ENCODE measurements around the gene SELENOW. TPM values are rescaled to one million over a fixed set of nuclear protein-coding genes. Genes with fewer than 3 reads are reported as not detected.
A peak's percentile ranks its signal among the peaks of the same experiment; 100 is the strongest.
"Not testable (repeated sequence)": the region's sequence is repeated elsewhere in the genome, so short reads cannot be mapped to it uniquely, and the experiment has no call there.

SELENOW gene
- total RNA-seq, 1 donor from 2014 or later = 1,241 TPM

DNA sequence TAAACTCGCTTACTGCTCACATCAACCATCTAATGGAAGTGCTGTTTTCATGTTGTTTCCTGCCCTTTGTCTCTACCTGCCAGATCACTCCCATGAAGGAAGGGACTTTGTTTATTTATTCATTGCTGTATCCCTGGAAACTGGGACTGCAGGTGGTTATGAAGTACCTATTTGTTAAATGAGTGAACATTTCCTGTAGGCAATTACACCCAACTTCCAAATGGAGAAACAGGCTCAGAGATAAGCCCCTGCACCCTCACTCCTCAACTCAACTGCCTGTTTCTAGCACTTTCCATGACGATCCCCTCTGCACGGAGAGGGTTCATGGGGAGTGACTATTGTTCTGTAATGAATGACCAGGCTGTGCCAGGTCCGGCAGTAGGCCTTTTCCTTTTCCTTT is 1.9 kb upstream of the SELENOW start:
- ATAC-seq (ENCODE audit: poor library complexity) = no peak
- intact Hi-C loops (cut with DNase I) = no loop called here
- no peak for DNase-seq

GRCh38 chr19:47777245-47778048 is 1.1 kb upstream of the SELENOW start:
- ATAC-seq (ENCODE audit: poor library complexity); intact Hi-C loops (cut with DNase I); DNase-seq: not testable (repeated sequence)

DNA sequence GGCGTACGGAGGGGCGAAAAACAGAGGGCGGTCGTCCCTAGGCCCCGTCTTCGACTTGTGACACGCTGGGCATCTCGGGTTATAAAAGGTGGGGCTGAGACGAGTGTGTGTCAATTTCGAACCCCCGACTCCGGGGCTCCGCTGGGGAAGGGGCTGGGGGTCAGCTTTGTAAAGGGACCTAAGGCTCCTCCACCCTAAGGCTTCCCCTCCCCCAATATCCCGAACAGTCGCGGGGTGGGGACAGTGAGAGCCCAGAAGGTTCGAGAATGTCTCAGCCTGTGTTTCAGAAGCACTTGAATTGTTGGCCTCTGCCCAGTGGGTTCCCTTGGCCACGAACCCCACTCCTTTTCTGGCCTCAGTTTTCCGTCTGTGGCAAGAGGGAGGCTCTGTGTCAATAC is 450 bp downstream of the SELENOW start:
- intact Hi-C loops (cut with DNase I) = no loop called here
- peak; percentile 46 for ATAC-seq (ENCODE audit: poor library complexity)
- peak; percentile 50 for DNase-seq

DNA sequence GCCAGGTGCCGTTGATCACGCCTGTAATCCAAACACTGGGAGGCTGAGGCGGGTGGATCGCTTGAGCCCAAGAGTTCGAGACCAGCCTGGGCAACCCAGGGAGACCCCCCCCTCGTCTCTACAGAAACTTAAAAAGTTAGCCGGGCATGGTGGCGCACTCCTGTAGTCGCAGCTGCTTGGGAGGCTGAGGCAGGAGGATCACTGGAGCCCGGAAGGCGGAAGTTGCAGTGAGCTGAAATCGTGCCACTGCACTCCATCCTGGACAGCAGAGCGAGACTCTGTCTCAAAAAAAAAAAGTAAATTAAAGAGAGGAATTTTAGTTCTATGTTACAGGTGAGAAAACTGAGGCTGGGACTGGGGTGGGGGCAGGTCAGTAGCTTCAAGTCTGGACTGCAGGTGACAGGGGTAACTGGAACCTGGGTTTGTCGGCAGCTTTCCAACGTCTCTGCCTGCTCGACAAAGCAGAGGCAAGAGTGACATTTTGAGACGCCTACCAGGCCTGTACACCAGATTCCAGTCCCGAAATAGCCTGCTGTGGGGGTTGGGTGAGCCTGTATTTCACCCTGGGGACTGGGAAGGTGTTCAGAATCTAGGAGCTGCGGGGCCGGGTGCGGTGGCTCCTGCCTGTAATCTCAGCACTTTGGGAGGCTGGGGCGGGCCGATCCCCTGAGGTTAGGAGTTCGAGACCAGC is 1.2 kb downstream of the SELENOW start:
- ATAC-seq (ENCODE audit: poor library complexity) = peak; percentile 76
- DNase-seq = peak; percentile 85
- intact Hi-C loops (cut with DNase I) = no loop called here

GRCh38 chr19:47780215-47780551 is 1.7 kb downstream of the SELENOW start:
- no peak for ATAC-seq (ENCODE audit: poor library complexity)
- intact Hi-C loops (cut with DNase I) = no loop called here

GRCh38 chr19:47781590-47782262 is 3.2 kb downstream of the SELENOW start:
- ATAC-seq (ENCODE audit: poor library complexity) (no peak), DNase-seq (peak; percentile 63)
- intact Hi-C loops (cut with DNase I) = no loop called here

More at GRCh38 chr19:47780215-47780551, 1.7 kb downstream of the SELENOW start:
- no peak for DNase-seq

- intact Hi-C loops (cut with DNase I) = no loop called here
- DNase-seq (no peak), ATAC-seq (ENCODE audit: poor library complexity) (no peak)
Measured at GRCh38 chr19:47786566-47786965, 8.1 kb downstream of the SELENOW start.

GRCh38 chr19:47787307-47787706 is 8.8 kb downstream of the SELENOW start:
- DNase-seq; intact Hi-C loops (cut with DNase I); ATAC-seq (ENCODE audit: poor library complexity): not testable (repeated sequence)

GRCh38 chr19:47789811-47790210 is 11.3 kb downstream of the SELENOW start:
- not testable (repeated sequence) for ATAC-seq (ENCODE audit: poor library complexity); DNase-seq
- intact Hi-C loops (cut with DNase I) = loop anchor here (2.0 kb wide), 1 partner anchor 23 kb away; no protein-coding TSS in a partner anchor

- peak; percentile 60 for ATAC-seq (ENCODE audit: poor library complexity)
- intact Hi-C loops (cut with DNase I) = no loop called here
Measured at GRCh38 chr19:47790398-47790814, 11.9 kb downstream of the SELENOW start.

DNA sequence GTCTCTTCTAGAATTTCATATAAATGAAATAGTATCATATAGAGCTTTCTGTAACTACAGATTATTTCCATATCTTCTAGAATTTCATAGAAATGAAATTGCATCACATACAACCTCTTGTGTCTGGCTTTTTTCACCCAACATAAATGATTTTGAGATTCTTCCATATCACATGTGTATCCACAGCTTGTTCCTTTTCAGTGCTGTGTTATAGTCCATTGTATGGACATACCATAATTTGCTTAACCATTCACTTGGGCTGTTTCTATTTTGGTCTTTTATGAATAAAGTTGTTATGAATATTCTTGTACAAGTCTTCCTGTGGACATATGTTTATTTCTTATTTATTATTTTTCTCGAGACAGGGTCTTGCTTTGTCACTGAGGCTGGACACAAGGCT is 14.1 kb downstream of the SELENOW start:
- intact Hi-C loops (cut with DNase I) = no loop called here
- ATAC-seq (ENCODE audit: poor library complexity) (no peak), DNase-seq (no peak)

More at GRCh38 chr19:47790398-47790814, 11.9 kb downstream of the SELENOW start:
- DNase-seq = peak; percentile 90

- intact Hi-C loops (cut with DNase I) = no loop called here
- DNase-seq = no peak
- no peak for ATAC-seq (ENCODE audit: poor library complexity)
Measured at GRCh38 chr19:47794526-47794925, 16.0 kb downstream of the SELENOW start.

GRCh38 chr19:47796785-47797184 is 18.3 kb downstream of the SELENOW start:
- DNase-seq (no peak), ATAC-seq (ENCODE audit: poor library complexity) (no peak)
- intact Hi-C loops (cut with DNase I) = no loop called here

DNA sequence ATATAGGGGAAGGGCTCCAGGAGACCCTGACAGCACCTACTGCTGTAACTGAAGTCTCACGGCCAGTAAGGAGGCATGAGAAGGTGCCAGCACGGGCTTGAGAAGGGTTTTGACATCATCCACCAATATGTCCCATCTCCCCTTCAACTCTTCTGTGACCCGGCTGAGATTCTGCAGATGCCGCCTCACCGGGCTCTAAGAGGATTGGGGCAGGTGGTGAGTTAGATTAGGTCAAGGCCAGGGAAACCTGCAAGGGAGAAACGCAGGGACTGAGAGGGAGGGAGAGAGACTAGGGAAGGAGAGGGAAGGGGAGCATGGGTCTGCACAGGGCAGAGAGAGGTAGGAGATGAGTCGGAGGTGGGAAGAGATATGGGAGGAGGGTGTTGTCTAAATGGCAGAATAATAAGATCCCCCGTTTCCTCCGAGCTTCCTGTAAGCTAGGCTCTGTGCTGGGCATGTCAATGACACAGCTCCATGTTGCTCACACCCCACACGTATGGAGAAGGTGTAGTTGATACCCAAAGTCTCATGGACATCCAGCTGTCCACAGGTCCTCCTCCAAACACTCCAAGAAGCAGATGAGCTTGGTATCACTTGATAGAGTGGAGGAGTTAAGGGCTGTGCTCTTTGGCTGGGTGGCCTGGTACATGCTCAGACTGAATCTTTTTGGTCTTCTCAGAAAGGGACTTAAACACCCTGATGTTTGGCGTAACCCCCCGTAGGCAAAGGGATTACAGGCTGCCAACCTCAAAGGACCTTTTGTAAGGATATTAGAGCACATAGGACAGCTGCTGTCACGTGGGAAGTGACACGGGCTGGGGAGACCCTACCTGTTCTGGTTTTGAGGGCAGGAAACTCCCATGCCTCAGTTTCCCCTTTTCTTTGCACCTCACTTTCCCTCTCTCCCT is 19.7 kb downstream of the SELENOW start:
- ATAC-seq (ENCODE audit: poor library complexity) (no peak), DNase-seq (no peak)
- intact Hi-C loops (cut with DNase I) = no loop called here

GRCh38 chr19:47798904-47799266 is 20.4 kb downstream of the SELENOW start:
- intact Hi-C loops (cut with DNase I) = no loop called here
- no peak for ATAC-seq (ENCODE audit: poor library complexity)
- DNase-seq = no peak

DNA sequence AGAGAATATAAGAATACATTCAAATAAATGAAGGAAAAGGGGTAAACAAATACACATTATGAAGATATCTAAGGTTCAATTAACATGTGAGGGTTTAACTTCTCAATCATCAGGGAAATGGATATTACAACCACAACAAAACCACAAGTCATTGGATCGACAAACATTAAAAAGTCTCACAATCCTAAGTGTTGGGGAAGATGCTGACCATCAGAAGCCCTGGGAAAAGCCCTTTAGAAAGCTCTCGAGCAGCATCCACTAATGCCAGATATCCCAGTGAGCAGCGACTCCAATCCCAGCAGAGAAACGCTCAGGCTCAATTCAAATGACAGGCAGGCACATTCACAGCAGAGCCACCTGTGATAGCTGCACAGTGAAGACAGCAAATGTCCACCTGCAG is 22.8 kb downstream of the SELENOW start:
- intact Hi-C loops (cut with DNase I) = no loop called here
- DNase-seq (no peak), ATAC-seq (ENCODE audit: poor library complexity) (no peak)

DNA sequence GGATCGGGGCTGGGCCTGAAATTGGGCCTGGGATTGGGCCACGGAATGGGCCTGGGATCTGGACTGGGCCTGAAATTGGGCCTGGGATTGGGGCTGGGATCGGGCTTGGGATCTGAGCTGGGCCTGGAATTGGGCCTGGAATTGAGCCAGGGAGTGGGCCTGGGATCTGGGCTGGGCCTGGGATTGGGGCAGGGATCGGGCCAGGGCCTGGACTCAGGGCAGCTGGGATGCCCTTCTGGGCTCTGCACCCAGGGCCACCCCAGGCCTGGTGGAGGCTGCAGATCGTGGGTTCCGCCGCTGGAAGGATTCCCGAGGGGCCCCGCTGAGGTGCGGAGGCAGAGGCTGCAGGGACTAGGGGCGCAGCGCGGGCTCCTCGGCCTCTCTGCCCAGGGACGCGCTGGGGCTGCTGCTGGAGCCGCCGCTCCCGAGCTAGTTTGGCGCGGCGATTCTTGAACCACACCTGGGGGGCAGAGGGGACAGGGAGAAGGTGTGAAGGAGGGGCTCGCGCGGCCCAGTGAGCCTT is 24.1 kb downstream of the SELENOW start:
- intact Hi-C loops (cut with DNase I) = no loop called here
- DNase-seq (no peak), ATAC-seq (ENCODE audit: poor library complexity) (no peak)

- DNase-seq; ATAC-seq (ENCODE audit: poor library complexity); intact Hi-C loops (cut with DNase I): not testable (repeated sequence)
Measured at GRCh38 chr19:47803148-47803547, 24.6 kb downstream of the SELENOW start.
